PFSK-1 (cell line): ENCODE data around the gene LPCAT2.

Source experiments
- POLR2AphosphoS5 ChIP-seq: IDR thresholded peaks from 2 replicates; pipeline ENCODE4 v1.6.1; 2012; ENCODE audit warnings: low read depth, mild to moderate bottlenecking, control low read depth, low read length, moderate library complexity
- REST ChIP-seq, 2 experiments: IDR thresholded peaks; 2 replicates each; pipeline versions ENCODE4 v1.6.1 to v1.8.0; 2011 to 2012; ENCODE audit warnings: low read depth in 2 of 2, low read length in 2 of 2, control low read depth in 1 of 2, inconsistent platforms in 1 of 2, mild to moderate bottlenecking in 1 of 2, moderate library complexity in 1 of 2; ENCODE audit not compliant: insufficient read depth in 1 of 2
- SIN3A ChIP-seq: IDR thresholded peaks from 2 replicates; pipeline ENCODE4 v1.6.1; 2012; ENCODE audit warnings: mild to moderate bottlenecking, low read length, moderate library complexity, borderline replicate concordance; ENCODE audit not compliant: insufficient read depth
- TAF1 ChIP-seq: IDR thresholded peaks from 2 replicates; pipeline ENCODE4 v1.6.1; 2012; ENCODE audit warnings: low read length, control low read depth, borderline replicate concordance; ENCODE audit not compliant: insufficient read depth

- TF ChIP-seq REST (IDR thresholded peaks at IDR 0.05; ENCODE audit: insufficient read depth in 1 of 2, low read depth in 2 of 2, low read length in 2 of 2), result no peak
- TF ChIP-seq POLR2AphosphoS5, result no peak
- no peak for TF ChIP-seq TAF1
- TF ChIP-seq SIN3A, result no peak
Measured at GRCh38 chr16:55630774-55631173, 121.9 kb downstream of the LPCAT2 start.
